Measurements from ENCODE around the gene GAPVD1. TPM values are rescaled to one million over a fixed set of nuclear protein-coding genes. Genes with fewer than 3 reads are reported as not detected.
A peak's percentile ranks its signal among the peaks of the same experiment; 100 is the strongest.

GAPVD1 gene
- total RNA-seq, 1 donor from 2014 or later, result 43.5 TPM

- peaks cover 62% of the 10 kb centered on the region for H4K20me1 ChIP-seq (ENCODE audit: low read depth)
- peaks cover 32% of the 10 kb centered on the region for H3K36me3 ChIP-seq
- H3K4me3 ChIP-seq, result peak overlapping the region; percentile 87
- DNase-seq (ENCODE audit: low spot score), result no peak
- no peak overlapping the region for H3K27ac ChIP-seq
- peaks cover 28% of the 10 kb centered on the region for H3K4me1 ChIP-seq
- H3K9me3 ChIP-seq (ENCODE audit: low read depth), result no peaks in the 10 kb centered on the region
- TF ChIP-seq EZH2phosphoT487 (IDR thresholded peaks at IDR 0.05) (no peak), CTCF (IDR thresholded peaks at IDR 0.05) (no peak), EZH2 (IDR thresholded peaks at IDR 0.05) (no peak)
- peaks cover 66% of the 10 kb centered on the region for H3K79me2 ChIP-seq (ENCODE audit: low read depth)
- H3K4me1 Mint-ChIP-seq, result peaks cover 43% of the 10 kb centered on the region
- no peak overlapping the region for H2AFZ ChIP-seq (replicated peaks)
- no peaks in the 10 kb centered on the region for H3K27me3 ChIP-seq
- peaks cover 11% of the 10 kb centered on the region for H3K27me3 Mint-ChIP-seq (ENCODE audit: insufficient read depth, low read depth)
- no peaks in the 10 kb centered on the region for H3K9me3 Mint-ChIP-seq
- no peak overlapping the region for H3K9ac ChIP-seq
- peaks cover 62% of the 10 kb centered on the region for H3F3A ChIP-seq (ENCODE audit: low read depth)
- H3K27ac Mint-ChIP-seq, result no peak overlapping the region
- H3K4me3 Mint-ChIP-seq, result peak overlapping the region; percentile 98
- peak overlapping the region; percentile 92 for H3K4me2 ChIP-seq
- H3K36me3 Mint-ChIP-seq, result peaks cover 51% of the 10 kb centered on the region
Measured at GRCh38 chr9:125238127-125238914, 23.3 kb upstream of the GAPVD1 start.

GRCh38 chr9:125238915-125239446, 22.6 kb upstream of the GAPVD1 start:
- Mint-ChIP-seq H3K9me3 (no peaks in the 10 kb centered on the region), H3K36me3 (peaks cover 51% of the 10 kb centered on the region), H3K4me3 (peak overlapping the region; percentile 98), H3K27ac (no peak overlapping the region), H3K4me1 (peaks cover 43% of the 10 kb centered on the region), H3K27me3 (ENCODE audit: insufficient read depth, low read depth) (peaks cover 11% of the 10 kb centered on the region)
- TF ChIP-seq EZH2phosphoT487 (IDR thresholded peaks at IDR 0.05) (no peak), CTCF (IDR thresholded peaks at IDR 0.05) (no peak), EZH2 (IDR thresholded peaks at IDR 0.05) (no peak)
- peak overlapping the region; percentile 100 for H3K9ac ChIP-seq
- H3F3A ChIP-seq (ENCODE audit: low read depth), result peaks cover 57% of the 10 kb centered on the region
- no peaks in the 10 kb centered on the region for H3K27me3 ChIP-seq
- H3K79me2 ChIP-seq (ENCODE audit: low read depth), result peaks cover 66% of the 10 kb centered on the region
- H3K36me3 ChIP-seq, result peaks cover 32% of the 10 kb centered on the region
- peaks cover 28% of the 10 kb centered on the region for H3K4me1 ChIP-seq
- H3K27ac ChIP-seq, result no peak overlapping the region
- no peaks in the 10 kb centered on the region for H3K9me3 ChIP-seq (ENCODE audit: low read depth)
- no peak overlapping the region for H2AFZ ChIP-seq (replicated peaks)
- no peak for DNase-seq (ENCODE audit: low spot score)
- peaks cover 62% of the 10 kb centered on the region for H4K20me1 ChIP-seq (ENCODE audit: low read depth)
- peak overlapping the region; percentile 92 for H3K4me2 ChIP-seq
- H3K4me3 ChIP-seq, result peak overlapping the region; percentile 87

- Histone ChIP-seq H3F3A (ENCODE audit: low read depth) (peaks cover 50% of the 10 kb centered on the region), H3K9ac (peak overlapping the region; percentile 100), H4K20me1 (ENCODE audit: low read depth) (peaks cover 59% of the 10 kb centered on the region), H2AFZ (replicated peaks) (no peak overlapping the region), H3K27me3 (no peaks in the 10 kb centered on the region), H3K4me2 (peak overlapping the region; percentile 92), H3K4me3 (peak overlapping the region; percentile 87), H3K9me3 (ENCODE audit: low read depth) (no peaks in the 10 kb centered on the region), H3K79me2 (ENCODE audit: low read depth) (peaks cover 66% of the 10 kb centered on the region), H3K36me3 (peaks cover 32% of the 10 kb centered on the region), H3K4me1 (peaks cover 28% of the 10 kb centered on the region), H3K27ac (no peak overlapping the region)
- Mint-ChIP-seq H3K27me3 (ENCODE audit: insufficient read depth, low read depth) (peaks cover 11% of the 10 kb centered on the region), H3K9me3 (no peaks in the 10 kb centered on the region), H3K36me3 (peaks cover 51% of the 10 kb centered on the region), H3K27ac (peak overlapping the region; percentile 74), H3K4me3 (peak overlapping the region; percentile 98), H3K4me1 (peaks cover 43% of the 10 kb centered on the region)
- no peak for TF ChIP-seq EZH2 (IDR thresholded peaks at IDR 0.05)
- no peak for TF ChIP-seq CTCF (IDR thresholded peaks at IDR 0.05)
- no peak for TF ChIP-seq EZH2phosphoT487 (IDR thresholded peaks at IDR 0.05)
- DNase-seq (ENCODE audit: low spot score), result no peak
Measured at GRCh38 chr9:125239631-125240597, 21.7 kb upstream of the GAPVD1 start.
